A204.1 (cell line): Measurements from ENCODE around the gene CIDEC.
"Not testable (repeated sequence)": the region's sequence is repeated elsewhere in the genome, so short reads cannot be mapped to it uniquely, and the experiment has no call there.

Experiments used
- FAIRE-seq: peaks from 2 replicates; lab custom pipeline; 2012; peaks lifted over from hg19 to GRCh38; lab: Jason Lieb, UNC

The CIDEC gene

DNA sequence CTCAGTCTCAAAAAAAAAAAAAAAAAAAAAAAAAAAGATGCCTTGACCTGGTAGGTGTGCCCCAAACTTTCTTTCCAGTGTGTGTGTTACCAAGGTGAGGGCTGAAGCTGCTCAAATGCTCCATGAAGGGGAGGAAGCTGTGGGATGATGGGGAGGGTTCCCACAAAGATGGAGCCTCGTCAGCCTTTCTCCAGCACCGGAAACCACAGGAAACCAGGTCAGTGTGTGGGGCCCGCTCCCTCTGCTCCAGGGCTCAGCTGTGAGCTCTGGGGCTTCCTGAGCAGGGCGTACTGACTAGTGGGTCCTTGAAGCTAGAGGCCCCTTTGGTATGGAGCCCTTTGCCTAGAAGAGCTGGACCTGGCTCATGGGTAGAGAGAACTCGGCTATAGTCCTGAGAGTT is 21.9 kb upstream of the CIDEC start:
- FAIRE-seq = no peak

DNA sequence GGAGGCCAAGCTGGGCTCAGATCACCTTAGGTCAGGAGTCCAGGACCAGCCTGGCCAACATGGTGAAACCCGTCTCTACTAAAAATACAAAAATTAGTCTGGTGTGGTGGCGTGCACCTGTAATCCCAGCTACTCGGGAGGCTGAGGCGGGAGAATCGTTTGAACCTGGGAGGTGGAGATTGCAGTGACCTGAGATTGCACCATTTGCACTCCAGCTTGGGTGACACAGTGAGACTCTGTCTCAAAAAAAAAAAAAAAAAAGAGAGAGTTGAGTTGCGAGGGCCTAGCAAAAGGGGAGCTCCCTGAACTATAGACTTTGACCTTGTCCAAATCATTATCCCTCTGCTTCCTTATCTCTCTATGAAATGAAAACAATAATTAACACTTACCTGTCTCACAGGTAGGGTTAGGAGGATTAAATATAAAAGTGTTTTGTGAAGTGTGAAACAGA is 20.9 kb upstream of the CIDEC start:
- FAIRE-seq = not testable (repeated sequence)

GRCh38 chr3:9899289-9899791 is 19.3 kb upstream of the CIDEC start:
- FAIRE-seq = no peak

DNA sequence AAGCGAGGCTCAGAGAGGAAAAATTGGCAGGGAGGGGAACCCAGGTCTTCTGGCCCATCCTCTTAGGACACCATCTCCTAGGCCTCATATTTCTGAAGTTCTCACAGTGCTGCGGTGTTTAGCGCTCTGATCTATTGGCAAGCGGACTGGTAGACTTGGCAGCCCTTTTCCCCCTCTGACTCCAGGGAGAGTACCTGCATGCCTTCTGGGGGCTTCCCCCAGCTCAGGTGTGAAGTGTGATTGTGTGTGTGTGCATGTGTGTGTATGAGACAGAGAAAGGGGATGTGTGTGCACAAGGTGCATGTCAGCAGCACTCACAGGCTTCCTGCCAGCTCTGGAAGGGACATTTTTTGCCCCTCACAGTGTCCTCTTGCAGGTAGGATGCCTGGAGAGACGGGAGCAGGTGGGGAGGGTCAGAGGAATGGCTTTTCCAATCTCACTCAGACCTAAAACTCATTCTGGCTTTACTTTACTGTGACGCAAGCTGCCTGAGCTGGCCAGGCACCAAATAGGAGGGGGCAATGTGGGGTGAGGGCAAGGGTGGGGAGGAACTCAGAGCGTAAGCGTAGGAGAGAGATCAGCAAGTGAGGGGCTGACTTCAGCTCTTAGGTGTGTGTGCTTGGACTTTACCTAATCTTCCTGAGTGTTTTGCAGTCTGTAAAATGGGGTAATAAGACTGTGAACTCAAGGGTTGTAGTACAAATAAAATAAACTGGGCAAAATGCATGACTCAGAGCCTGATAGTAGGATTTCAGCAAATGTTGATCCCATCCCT is 18.6 kb upstream of the CIDEC start:
- FAIRE-seq = no peak

GRCh38 chr3:9897408-9898372 is 17.6 kb upstream of the CIDEC start:
- FAIRE-seq = no peak

GRCh38 chr3:9896755-9897407 is 16.8 kb upstream of the CIDEC start:
- FAIRE-seq = not testable (repeated sequence)

DNA sequence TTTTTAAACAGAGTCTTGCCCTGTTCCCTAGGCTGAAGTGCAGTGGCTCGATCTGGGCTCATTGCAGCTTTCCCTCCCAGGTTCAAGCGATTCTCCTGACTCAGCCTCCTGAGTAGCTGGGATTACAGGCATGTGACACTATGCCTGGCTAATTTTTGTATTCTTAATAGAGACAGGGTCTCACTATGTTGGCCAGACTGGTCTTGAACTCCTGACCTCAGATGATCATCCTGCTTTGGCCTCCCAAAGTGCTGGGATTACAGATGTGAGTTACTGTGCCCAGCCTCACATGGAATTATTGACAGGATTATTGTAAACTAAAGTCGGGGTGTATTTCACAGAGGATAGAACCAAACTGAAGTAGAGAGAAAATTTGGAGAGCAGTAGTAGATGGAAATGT is 15.7 kb upstream of the CIDEC start:
- not testable (repeated sequence) for FAIRE-seq

DNA sequence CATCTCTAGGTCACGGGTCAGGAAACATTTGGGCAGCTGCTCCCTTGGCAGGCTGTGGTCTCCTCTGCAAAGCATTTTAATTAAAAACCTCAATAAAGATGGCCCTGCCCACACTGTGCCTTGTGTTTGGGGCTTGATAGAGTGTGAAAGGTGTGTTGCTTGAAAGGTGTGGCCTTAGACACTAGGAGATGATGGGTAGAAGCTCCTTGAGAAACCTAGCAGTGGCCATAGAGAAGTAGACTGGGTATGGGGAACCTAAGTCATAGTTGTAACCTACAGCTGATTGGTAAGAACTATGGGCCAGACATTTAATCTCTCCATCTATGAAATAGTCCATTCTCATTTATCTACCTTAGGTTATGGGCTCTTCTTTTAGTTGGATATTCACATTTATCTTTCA is 13.7 kb upstream of the CIDEC start:
- FAIRE-seq = no peak

DNA sequence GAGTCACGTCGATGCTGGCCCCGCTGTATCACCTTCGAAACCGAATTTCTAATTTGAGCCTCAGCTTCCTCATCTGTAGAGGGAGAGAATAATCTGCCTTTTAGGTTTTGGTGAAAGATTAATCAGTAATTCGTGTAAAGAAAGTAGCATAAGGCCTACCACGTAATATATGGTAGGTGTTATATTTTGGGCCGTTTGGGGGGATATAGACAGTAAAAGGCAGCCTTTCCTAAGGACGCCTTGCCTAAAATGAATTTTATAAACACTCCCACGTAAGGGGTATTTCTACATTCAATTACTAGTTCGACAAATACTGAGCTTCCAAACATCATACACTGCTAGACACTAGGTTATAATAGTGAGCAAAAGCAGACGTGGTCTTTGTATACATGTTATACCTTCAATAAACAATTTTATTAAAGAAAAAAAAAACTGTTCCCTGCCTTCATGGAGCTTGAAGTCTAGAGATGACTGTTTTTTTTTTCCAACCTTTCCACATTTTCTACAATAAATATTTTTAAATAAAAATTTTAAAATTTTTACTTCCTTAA is 11.1 kb upstream of the CIDEC start:
- FAIRE-seq = no peak

GRCh38 chr3:9890249-9891071 is 10.4 kb upstream of the CIDEC start, which contains the start of gene JAGN1:
Gene JAGN1, plus strand, starts transcription at chr3:9890610. Its CDS starts 113 bp downstream, at chr3:9890723.
- FAIRE-seq = no peak

DNA sequence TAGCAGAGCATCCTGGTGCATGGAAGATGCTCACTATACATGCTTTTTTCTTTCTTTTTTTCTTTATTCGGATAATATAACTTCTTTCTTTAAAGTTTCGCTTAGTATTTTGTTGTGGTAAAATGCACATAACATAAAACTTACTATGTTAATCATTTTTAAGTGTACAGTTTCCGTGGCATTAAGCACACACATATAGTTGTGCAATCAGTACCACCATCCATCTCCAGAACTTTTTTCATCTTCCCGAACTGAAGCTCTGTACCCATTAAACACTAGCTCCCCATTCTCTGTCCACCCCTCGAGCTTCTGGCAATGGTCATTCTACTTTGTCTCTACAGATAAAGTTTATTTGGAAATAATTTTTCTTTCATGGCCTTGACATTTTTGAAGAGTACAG is 9.4 kb upstream of the CIDEC start:
- FAIRE-seq = no peak

- FAIRE-seq = no peak
Measured at GRCh38 chr3:9888540-9888939, 8.5 kb upstream of the CIDEC start.

- no peak for FAIRE-seq
Measured at GRCh38 chr3:9887480-9887879, 7.4 kb upstream of the CIDEC start.

DNA sequence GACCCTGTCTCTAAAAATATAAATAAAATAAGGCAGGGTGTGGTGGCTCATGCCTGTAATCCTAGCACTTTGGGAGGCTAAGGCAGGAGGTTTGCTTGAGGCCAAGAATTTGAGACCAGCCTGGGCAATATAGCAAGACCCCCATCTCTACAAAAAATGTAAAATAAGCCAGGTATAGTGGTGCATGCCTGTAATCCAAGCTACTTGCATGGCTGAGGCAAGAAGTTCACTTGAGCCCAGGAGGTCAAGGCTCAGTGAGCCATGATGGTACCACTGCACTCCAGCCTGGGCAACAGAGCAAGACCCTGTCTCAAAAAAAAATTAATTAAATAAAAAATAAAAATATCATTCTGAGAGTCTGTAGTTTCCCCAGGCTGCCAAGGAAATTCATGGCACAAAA is 6.3 kb upstream of the CIDEC start:
- no peak for FAIRE-seq

DNA sequence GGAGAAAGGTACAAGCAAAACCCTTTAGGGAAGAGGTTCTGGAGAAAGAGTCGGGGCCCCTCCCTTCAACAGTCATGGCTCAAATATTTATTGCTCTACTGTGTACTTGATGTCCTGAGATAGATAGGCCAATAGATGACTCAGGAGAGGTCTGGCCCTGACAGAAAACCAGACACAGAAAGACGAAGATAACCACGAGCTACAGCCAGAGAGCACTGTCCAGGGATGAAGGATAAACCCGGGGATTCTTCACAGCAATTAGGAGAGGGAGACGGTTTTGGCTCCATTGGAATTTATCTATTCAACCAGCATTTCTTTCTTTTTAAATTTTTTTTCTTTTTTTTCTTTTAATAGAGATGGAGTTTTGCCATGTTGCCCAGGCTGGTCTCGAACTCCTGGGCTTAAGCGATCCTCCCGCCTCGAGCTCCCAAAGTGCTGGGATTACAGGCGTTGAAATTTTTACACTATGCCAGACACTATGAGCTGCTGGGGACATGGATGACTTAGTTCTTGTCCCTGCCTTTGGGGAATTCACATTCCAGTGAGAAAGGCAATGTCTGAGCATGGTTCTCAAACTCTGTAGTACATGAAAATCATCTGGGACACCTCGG is 4.6 kb upstream of the CIDEC start:
- FAIRE-seq = no peak

DNA sequence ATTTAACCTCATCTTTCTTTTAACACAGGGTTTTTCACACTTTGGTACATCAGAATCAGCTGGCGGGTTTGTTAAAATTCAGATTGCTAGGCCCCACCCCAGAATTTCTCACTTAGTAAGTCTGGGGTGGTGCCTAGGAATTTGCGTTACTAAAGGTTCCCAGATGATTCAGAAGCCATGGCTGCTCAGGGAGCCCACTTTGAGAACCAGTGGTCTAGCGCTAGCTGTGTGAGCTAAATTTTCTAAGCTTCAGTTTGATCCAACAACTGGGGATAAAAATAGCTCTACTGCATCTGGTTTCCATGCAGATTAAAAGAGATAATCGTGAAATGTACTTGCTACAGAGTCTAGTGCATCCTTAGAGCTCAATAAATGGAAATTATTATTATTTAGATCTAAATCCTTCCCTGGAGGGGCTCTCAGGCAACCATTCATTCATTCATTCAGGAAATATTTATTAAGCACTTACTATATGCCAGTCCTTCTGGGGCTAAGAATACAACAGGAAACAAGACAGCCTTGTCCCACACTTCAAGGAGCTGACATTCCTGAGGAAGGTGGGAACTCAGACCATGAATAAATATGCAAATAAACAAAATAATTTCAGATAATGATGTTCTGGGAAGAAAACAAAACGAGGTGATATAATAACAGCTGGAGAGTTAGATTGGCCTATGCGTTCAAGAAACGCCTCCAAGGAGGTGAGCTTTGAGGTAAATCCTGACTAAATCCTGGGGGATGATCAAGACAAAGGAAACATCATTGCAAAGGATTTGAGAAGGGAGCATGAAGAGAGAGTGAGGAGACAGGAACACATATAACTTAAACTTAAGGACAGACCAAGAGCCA is 3.9 kb upstream of the CIDEC start:
- no peak for FAIRE-seq

DNA sequence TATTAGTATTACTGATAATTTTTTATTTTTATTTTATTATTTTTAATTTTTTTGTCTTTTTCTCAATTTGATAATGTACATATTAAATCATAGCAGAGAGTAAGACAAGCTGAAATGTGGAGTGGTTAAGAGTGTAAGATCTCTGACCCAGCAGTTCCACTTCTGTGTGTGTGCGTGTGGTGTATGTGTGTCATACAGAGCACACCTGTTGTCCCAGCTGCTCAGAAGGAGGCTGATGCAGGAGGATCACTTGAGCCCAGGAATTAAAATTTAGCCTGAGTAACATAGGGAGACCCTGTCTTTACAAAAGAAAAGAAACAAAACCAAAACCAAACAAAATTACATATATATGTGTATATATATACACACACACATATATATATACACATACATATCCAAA is 1.4 kb upstream of the CIDEC start:
- no peak for FAIRE-seq

- FAIRE-seq = no peak
Measured at GRCh38 chr3:9878700-9879099, 1.4 kb downstream of the CIDEC start.

DNA sequence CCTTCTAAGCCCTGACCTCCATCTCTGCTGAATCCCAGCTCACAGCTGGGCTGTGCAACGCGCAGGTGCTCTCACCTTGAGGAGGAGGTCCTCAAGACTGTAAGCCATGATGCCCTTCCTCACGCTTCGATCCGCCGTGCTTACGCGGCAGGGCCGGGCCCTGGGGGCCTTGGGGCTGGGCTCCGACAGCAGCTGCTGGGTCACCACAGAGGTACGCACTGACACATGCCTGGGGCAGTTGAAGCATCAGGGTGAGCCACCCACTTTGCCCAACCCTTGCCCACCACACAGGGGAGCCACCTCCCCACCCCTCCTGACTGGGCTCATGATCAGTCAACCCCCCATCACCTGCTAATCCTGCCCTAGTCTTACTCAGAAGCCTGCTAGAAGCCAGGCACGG is 3.1 kb downstream of the CIDEC start:
- no peak for FAIRE-seq

DNA sequence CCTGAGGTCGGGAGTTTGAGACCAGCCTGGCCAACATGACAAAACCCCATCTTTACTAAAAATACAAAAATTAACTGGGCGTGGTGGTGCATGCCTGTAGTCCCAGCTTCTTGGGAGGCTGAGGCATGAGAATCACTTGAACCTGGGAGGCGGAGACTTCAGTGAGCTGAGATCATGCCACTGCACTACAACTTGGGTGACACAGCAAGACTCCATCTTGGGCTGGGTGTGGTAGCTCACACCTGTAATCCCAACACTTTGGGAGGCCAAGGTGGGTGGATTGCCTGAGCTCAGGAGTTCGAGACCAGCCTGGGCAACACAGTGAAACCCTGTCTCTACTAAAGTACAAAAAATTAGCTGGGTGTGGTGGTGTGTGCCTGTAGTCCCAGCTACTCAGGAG is 3.8 kb downstream of the CIDEC start:
- FAIRE-seq = not testable (repeated sequence)
